PFSK-1 (cell line): ENCODE measurements around the gene TRPM2.

Experiments used
- FOXP2 ChIP-seq: optimal IDR thresholded peaks from 2 replicates; pipeline ENCODE3; 2011; ENCODE audit warnings: borderline replicate concordance, control low read depth, inconsistent platforms; ENCODE audit not compliant: insufficient read depth; ENCODE audit errors: extremely low read length, extremely low read depth
- POLR2AphosphoS5 ChIP-seq: IDR thresholded peaks from 2 replicates; pipeline ENCODE4 v1.6.1; 2012; ENCODE audit warnings: low read depth, mild to moderate bottlenecking, control low read depth, low read length, moderate library complexity
- REST ChIP-seq, 2 experiments: IDR thresholded peaks; 2 replicates each; pipeline versions ENCODE4 v1.6.1 to v1.8.0; 2011 to 2012; ENCODE audit warnings: low read depth in 2 of 2, low read length in 2 of 2, control low read depth in 1 of 2, inconsistent platforms in 1 of 2, mild to moderate bottlenecking in 1 of 2, moderate library complexity in 1 of 2; ENCODE audit not compliant: insufficient read depth in 1 of 2
- SIN3A ChIP-seq: IDR thresholded peaks from 2 replicates; pipeline ENCODE4 v1.6.1; 2012; ENCODE audit warnings: mild to moderate bottlenecking, low read length, moderate library complexity, borderline replicate concordance; ENCODE audit not compliant: insufficient read depth
- TAF1 ChIP-seq: IDR thresholded peaks from 2 replicates; pipeline ENCODE4 v1.6.1; 2012; ENCODE audit warnings: low read length, control low read depth, borderline replicate concordance; ENCODE audit not compliant: insufficient read depth

Gene TRPM2

GRCh38 chr21:44489962-44490361 is 136.5 kb downstream of the TRPM2 start:
- TF ChIP-seq REST (IDR thresholded peaks at IDR 0.05; ENCODE audit: insufficient read depth in 1 of 2, low read depth in 2 of 2, low read length in 2 of 2) = no peak
- no peak for TF ChIP-seq POLR2AphosphoS5
- TF ChIP-seq FOXP2 = no peak
- TF ChIP-seq TAF1 = no peak
- TF ChIP-seq SIN3A = no peak

GRCh38 chr21:44490405-44490804 is 137.0 kb downstream of the TRPM2 start:
- TF ChIP-seq SIN3A = no peak
- no peak for TF ChIP-seq FOXP2
- TF ChIP-seq TAF1 = no peak
- no peak for TF ChIP-seq REST (IDR thresholded peaks at IDR 0.05; ENCODE audit: insufficient read depth in 1 of 2, low read depth in 2 of 2, low read length in 2 of 2)
- TF ChIP-seq POLR2AphosphoS5 = no peak

GRCh38 chr21:44490816-44491215 is 137.4 kb downstream of the TRPM2 start:
- TF ChIP-seq REST (IDR thresholded peaks at IDR 0.05; ENCODE audit: insufficient read depth in 1 of 2, low read depth in 2 of 2, low read length in 2 of 2) (no peak), TAF1 (no peak), POLR2AphosphoS5 (no peak), SIN3A (no peak), FOXP2 (no peak)
